Mammary epithelial cell (primary cell): ENCODE data around the gene PMAIP1.

Experiments used
- EZH2 ChIP-seq: IDR thresholded peaks from 2 replicates; pipeline ENCODE4 v1.6.1; 2012; ENCODE audit warnings: low read length, inconsistent platforms, borderline replicate concordance
- TF ChIP-seq, protein P1 (sequence below), 2 donors: IDR thresholded peaks in 1 of 2; conservative IDR thresholded peaks in 1 of 2; 2 replicates each; pipeline ENCODE4 v1.5.1; 2011 to 2012; ENCODE audit warnings: inconsistent platforms in 2 of 2, low read length in 2 of 2, mild to moderate bottlenecking in 2 of 2, control low read depth in 1 of 2, low read depth in 1 of 2; ENCODE audit not compliant: insufficient read depth in 1 of 2; ENCODE audit errors: extremely low read depth in 1 of 2

DNA sequence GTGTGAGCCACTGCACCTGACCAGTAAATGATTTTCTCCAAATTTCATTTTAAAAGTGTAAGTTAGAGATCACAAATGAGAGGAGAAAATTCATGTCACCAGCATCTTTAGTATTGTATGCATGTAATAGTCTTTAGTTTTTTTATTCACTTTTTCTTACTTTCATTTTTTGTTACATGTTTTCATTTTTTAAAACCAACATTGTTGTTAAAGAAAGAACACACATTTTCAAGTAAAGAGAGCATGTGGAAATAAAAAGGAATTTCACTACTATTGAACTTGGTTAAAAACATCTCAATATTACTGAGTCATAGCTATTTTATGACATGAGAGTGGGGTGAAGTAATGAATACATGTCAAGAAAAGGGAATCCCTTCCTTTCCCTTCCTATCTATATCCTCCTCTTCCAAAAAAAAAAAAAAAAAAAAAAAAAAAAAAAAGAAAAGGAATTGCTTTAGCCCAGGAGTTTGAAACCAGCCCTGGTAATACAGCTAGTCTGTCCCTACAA lies 29.1 kb upstream of the PMAIP1 start:
- TF ChIP-seq, protein P1, sequence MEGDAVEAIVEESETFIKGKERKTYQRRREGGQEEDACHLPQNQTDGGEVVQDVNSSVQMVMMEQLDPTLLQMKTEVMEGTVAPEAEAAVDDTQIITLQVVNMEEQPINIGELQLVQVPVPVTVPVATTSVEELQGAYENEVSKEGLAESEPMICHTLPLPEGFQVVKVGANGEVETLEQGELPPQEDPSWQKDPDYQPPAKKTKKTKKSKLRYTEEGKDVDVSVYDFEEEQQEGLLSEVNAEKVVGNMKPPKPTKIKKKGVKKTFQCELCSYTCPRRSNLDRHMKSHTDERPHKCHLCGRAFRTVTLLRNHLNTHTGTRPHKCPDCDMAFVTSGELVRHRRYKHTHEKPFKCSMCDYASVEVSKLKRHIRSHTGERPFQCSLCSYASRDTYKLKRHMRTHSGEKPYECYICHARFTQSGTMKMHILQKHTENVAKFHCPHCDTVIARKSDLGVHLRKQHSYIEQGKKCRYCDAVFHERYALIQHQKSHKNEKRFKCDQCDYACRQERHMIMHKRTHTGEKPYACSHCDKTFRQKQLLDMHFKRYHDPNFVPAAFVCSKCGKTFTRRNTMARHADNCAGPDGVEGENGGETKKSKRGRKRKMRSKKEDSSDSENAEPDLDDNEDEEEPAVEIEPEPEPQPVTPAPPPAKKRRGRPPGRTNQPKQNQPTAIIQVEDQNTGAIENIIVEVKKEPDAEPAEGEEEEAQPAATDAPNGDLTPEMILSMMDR (conservative IDR thresholded peaks at IDR 0.05 in 1 of 2, IDR thresholded peaks at IDR 0.05 in 1 of 2; ENCODE audit: extremely low read depth in 1 of 2, insufficient read depth in 1 of 2, low read depth in 1 of 2, low read length in 2 of 2) = no peak
- no peak for TF ChIP-seq EZH2
